Measurements from ENCODE around the gene PSD2.

The PSD2 gene

DNA sequence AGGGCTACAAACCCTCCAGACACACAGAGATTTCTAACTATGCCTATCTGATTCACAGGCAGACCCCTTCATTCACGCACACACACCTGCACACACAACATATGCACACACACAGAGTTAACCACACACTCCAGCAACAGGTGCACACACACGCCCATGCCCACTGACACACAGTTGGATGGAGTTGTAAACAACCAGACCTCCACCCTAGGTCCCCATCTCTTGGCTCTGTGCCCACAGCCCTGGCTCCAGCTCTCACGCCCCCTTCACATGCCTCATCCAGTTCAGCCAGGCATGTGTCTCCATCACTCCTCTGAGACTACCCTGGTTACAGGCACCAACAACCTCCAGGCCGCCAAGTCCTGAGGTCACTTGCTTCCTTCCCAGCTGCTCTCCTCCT is 61.1 kb downstream of the PSD2 start:
- DNase-seq, result no peak
- Mint-ChIP-seq H3K36me3 (ENCODE audit: low read depth) (no peaks in the 10 kb centered on the region), H3K4me1 (no peaks in the 10 kb centered on the region), H3K27me3 (ENCODE audit: low read depth, poor library complexity) (peaks cover 36% of the 10 kb centered on the region), H3K9me3 (no peaks in the 10 kb centered on the region), H3K4me3 (no peak overlapping the region), H3K27ac (no peak overlapping the region)
- TF ChIP-seq CTCF (IDR thresholded peaks at IDR 0.05), result no peak

DNA sequence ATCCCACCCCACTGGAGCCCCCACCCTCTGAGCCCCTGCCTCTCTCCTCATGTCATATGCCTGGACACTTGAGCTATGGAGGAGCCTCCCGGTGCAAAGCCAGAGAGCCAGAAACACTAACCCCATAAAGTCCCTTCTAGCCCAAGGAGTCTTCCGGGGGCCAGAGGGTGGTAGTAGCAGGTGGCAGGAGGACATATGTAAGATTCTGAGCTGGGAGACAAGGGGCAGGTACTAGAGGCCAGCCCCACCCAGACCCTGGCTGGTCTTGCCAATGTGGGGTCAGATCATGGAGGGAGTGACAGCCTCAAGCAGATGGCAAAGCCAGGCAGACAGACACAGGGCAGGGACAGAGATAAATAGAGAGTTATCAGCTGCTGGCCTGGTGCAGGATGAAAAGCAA is 63.4 kb downstream of the PSD2 start:
- TF ChIP-seq CTCF (IDR thresholded peaks at IDR 0.05), result no peak
- Mint-ChIP-seq H3K4me1 (no peaks in the 10 kb centered on the region), H3K36me3 (ENCODE audit: low read depth) (no peaks in the 10 kb centered on the region), H3K27me3 (ENCODE audit: low read depth, poor library complexity) (peaks cover 17% of the 10 kb centered on the region), H3K27ac (no peak overlapping the region), H3K9me3 (no peaks in the 10 kb centered on the region), H3K4me3 (no peak overlapping the region)
- DNase-seq, result no peak

DNA sequence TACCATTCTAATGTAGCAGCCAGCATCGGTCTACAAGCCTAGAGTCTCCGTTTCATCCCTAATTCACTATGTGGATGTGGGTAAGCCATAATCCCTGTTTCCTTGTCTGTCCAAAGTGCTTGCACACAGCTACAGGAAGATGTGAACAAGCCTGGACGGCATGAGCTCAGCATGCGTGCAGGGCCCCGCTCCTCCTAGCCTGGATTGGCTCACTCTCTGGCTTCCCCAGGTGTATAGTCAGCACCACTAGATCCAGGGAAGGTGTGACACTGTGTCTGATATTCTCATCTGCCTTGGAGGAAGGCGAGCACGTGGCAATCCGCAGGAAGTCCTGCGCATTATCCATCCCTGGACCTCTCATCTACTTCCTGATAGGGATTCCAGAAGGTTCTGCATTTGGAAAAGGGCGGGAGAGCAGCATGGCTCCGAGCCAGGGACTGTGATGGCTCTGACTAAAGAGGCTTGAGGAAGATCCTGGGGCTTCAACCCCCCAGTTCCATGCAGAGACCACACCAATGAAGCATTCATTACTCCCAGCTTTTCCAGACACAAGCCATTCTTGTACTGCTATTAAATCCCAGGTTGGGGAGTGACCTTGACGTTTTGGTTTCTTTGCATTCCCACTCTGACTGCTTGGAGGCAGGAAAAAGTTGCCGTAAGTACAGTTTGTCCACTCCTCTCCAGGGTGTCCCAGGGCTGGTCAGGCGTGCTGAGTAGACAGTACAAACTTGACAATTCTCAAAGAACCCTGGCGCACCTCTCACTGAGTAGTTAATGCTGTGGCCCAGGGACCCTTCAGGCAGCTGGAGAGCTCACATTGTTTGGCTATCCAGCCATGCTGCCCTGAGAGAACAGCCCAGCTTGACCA is 65.6 kb downstream of the PSD2 start:
- H3K4me3 Mint-ChIP-seq, result no peak overlapping the region
- H3K27ac Mint-ChIP-seq, result no peak overlapping the region
- peaks cover 16% of the 10 kb centered on the region for H3K27me3 Mint-ChIP-seq (ENCODE audit: low read depth, poor library complexity)
- no peaks in the 10 kb centered on the region for H3K4me1 Mint-ChIP-seq
- TF ChIP-seq CTCF (IDR thresholded peaks at IDR 0.05), result no peak
- no peaks in the 10 kb centered on the region for H3K9me3 Mint-ChIP-seq
- DNase-seq, result no peak
- no peaks in the 10 kb centered on the region for H3K36me3 Mint-ChIP-seq (ENCODE audit: low read depth)

DNA sequence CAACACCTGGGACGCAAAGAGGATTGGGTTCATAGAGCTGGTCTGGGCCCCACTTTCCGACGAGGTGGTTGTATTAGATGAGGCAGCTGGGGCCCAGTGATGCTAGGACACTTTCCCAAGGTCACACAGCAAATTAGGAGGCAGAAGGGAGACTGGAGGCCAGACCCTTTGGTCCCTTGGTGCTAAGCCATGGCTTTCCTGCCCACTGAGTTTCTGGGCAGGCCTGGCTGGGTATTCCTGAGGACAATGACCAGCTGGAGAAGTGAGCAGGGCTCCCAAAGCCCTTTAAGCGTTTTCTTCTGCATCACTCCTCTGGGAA is 66.2 kb downstream of the PSD2 start:
- Mint-ChIP-seq H3K9me3 (no peaks in the 10 kb centered on the region), H3K36me3 (ENCODE audit: low read depth) (no peaks in the 10 kb centered on the region), H3K4me3 (no peak overlapping the region), H3K4me1 (no peaks in the 10 kb centered on the region), H3K27me3 (ENCODE audit: low read depth, poor library complexity) (peaks cover 20% of the 10 kb centered on the region), H3K27ac (no peak overlapping the region)
- TF ChIP-seq CTCF (IDR thresholded peaks at IDR 0.05), result no peak
- no peak for DNase-seq

DNA sequence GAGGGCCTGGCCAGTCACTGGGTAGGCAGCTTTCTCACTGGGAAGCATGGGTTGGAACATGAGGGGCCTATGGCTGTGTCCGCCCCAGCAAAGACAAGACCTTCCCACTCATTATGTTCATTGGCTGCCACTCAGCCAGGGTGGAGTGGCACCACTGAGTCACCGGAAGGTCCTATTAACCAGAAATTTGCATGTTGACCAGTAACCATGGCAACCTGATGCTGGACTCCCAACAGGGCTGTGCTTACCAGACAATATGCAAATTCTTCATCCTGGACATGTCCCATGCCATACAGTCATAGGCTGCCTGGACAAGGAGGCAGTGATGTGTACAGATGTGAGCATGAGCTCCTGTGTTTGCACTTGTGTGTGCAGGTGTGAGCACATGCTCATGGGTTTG is 66.7 kb downstream of the PSD2 start:
- no peak for DNase-seq
- Mint-ChIP-seq H3K36me3 (ENCODE audit: low read depth) (no peaks in the 10 kb centered on the region), H3K27me3 (ENCODE audit: low read depth, poor library complexity) (peaks cover 23% of the 10 kb centered on the region), H3K9me3 (no peaks in the 10 kb centered on the region), H3K27ac (no peak overlapping the region), H3K4me1 (no peaks in the 10 kb centered on the region), H3K4me3 (no peak overlapping the region)
- TF ChIP-seq CTCF (IDR thresholded peaks at IDR 0.05), result no peak

DNA sequence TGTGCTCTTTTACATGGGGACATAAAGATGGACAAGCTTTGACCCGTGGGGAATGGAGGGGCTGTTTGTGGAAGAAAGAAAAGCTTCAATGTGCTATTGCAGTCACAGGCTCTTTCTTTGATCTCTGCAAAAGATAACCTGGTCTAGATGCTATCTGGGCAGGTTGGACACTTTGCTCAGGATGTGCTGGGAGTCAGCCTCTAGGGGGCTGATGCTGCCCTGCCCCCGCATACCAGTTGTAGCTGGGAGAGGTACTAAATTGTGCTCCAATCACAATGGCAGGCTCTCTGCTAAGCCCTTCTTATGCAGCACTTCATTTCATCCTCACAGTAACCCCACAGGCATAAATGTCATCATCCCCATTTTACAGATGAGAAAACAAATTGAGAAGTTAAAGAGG is 67.2 kb downstream of the PSD2 start:
- H3K9me3 Mint-ChIP-seq, result no peaks in the 10 kb centered on the region
- no peak for DNase-seq
- no peaks in the 10 kb centered on the region for H3K4me1 Mint-ChIP-seq
- H3K36me3 Mint-ChIP-seq (ENCODE audit: low read depth), result no peaks in the 10 kb centered on the region
- H3K27me3 Mint-ChIP-seq (ENCODE audit: low read depth, poor library complexity), result peaks cover 27% of the 10 kb centered on the region
- H3K27ac Mint-ChIP-seq, result no peak overlapping the region
- no peak overlapping the region for H3K4me3 Mint-ChIP-seq
- TF ChIP-seq CTCF (IDR thresholded peaks at IDR 0.05), result no peak

All from nephron progenitor cell (in vitro differentiated cells).